HL-60/S4 treated with phorbol 12-myristate 13-acetate at 8.2 ng/mL for 4 days and 3 days (cell line): ENCODE data around the gene TLR10.
"Not testable (repeated sequence)": the region's sequence is repeated elsewhere in the genome, so short reads cannot be mapped to it uniquely, and the experiment has no call there.

Source experiments
- in situ Hi-C: fragments of 300-500 bp; cut with MboI; formaldehyde crosslinking; loops from 2 replicates; pipeline ENCODE4 v1.15.0; 2022; ENCODE audit warnings: low sequenced_read_pairs

Gene TLR10

GRCh38 chr4:38768968-38769394 lies 13.8 kb downstream of the TLR10 start:
- in situ Hi-C loops: no loop called here

GRCh38 chr4:38766940-38767339 lies 15.8 kb downstream of the TLR10 start:
- in situ Hi-C loops: not testable (repeated sequence)

DNA sequence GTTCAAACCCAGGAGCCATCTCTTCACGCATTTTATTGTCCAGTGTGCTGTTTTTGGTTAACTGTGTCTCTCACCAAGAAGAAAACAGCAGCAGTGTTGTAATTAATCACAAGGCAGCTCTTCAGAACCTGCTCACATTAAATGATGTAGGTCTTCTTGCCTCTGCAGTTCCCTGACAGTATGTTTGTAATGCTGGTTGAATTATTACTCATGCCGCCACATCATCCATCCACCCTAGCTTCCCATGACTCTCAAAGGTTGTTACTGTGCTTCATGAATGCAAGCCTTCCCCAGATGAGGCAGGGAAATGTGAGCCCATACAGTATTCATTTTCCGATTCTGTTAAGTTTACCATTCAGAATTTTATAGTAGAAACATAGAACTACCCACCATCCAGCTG lies 17.4 kb downstream of the TLR10 start:
- in situ Hi-C loops: no loop called here

GRCh38 chr4:38764277-38764676 lies 18.5 kb downstream of the TLR10 start:
- in situ Hi-C loops: no loop called here

DNA sequence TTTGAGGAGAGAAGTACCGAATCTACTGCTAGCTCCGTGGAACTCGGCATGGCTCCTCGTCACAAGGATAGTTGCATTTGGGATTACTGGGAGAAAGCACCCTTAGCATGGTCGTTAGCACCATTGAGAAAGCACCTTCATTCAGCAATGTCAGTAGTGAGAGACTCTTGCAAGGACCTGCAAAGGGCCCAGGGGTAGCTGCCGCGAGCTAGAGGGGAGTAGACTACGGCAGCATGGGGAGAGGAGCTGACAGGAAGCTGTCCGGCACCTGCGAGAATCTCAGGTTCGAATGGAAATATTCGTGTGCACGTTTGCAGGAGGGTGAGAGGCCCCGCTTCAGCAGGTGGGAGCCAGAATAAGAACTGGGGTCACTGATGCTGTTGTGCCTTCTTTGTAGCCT lies 20.2 kb downstream of the TLR10 start:
- in situ Hi-C loops: no loop called here

DNA sequence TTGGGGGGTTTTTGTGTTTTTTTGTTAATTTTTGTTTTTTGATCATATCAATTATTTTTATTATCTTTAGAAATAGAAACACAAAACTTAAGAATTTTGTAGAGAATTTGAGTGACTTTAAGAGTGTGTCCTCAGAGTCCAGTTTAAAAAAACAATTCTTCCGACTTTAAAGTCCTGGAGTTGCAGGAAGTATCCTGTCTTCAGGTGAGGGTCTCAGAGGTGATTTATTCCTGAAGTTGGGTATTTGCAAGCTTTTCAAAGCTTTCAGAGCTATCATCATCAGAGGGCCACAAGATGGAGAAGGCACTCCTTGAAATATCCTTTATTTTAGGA lies 23.0 kb downstream of the TLR10 start:
- in situ Hi-C loops: loop anchor here (5.0 kb wide), 1 partner anchor 103 kb away; no protein-coding TSS in a partner anchor

DNA sequence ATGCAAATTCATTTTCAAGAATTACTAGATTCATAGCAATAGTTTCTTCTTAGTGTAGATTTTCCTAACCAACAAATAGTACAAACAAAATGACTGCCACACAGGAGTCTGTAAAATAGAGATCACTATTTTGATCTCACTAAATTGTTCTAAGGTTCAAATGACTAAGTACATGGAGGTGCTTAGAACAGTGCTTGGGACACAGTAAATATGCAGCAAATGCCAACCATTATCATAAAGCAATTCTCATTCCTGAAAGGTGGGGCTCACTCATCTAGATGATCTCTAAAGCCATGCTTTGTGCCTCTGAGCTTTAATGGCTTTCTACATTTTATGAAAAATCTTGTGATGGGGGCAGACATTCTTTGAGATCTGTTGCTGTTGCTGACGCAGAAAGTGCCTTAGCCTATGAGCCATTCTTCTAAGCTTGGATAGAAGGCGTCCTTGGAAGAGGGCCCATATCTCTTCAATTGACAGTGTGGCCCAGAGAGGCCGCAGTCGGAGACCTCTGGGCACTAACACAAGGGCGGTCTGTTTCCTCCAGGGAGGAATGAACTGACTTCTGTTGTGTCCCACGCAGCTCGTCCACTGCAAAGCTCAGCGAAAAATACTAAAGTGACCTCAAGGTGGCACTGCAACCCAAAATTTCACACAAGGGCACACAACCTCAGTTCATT lies 23.5 kb downstream of the TLR10 start:
- in situ Hi-C loops: loop anchor here (5.0 kb wide), 1 partner anchor 103 kb away; no protein-coding TSS in a partner anchor

DNA sequence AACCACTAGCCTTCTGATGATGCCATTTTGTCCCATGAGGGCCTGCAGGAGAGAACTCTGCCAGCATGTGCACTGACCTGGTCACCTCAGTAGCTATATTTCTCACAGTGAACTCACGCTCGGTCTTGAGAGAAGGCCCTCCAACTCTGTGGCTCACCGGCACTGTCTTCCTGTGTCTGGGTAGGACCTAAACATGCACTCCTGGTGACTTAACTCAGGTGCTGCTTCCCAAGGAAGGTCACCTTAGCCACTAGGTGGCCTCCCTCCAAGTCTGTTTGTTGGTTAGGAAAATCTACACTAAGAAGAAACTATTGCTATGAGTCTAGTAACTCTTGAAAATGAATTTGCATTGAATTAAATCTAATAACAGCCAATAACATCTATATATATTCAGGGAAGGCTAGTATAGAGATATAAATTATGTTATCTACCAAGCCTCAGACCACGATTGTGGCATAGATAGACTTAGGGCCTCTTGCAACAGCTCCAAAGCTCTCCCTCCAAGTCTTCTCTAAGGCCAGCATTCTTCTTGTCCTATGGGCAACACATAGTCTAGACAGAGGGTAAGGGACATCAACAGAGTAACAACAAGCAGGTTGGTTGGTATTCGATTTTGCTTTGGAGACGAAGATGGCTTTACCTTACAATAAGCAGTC lies 24.7 kb downstream of the TLR10 start:
- in situ Hi-C loops: loop anchor here (5.0 kb wide), 1 partner anchor 104 kb away; no protein-coding TSS in a partner anchor

GRCh38 chr4:38752941-38753806 lies 29.6 kb downstream of the TLR10 start:
- in situ Hi-C loops: no loop called here

- in situ Hi-C loops: no loop called here
These were observed 30.3 kb downstream of the TLR10 start for GRCh38 chr4:38752372-38752940.

DNA sequence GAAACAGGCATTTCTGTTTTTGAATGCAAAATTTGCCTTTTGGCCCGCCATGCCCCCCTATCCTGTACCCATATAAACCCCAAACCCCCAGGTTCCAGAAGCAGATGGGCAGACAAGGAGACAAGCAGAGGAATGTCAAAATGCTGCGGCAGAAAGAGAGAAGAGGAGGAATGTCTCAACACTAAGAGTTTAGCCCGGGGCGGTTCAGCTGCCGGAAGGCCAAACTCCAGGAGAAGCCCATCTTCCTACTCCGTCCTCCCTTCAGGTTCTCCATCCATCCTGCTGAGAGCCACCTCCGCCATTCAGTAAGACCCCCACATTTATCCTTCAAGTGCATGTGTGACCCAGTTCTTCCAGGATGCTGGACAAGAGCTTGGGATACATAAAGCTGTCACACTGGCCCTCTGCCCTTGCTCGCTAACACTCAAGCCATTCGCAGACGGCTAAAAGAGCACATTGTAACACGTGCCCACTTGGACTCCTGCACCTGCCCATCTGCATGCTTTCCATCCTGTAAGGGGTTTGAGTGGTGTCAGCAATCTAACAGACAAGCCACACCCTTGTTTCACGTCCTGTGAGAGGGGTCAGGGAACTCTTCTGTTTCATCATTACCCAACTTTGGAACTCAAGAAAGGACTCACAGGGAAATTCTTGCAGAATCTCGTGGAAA lies 31.3 kb downstream of the TLR10 start:
- in situ Hi-C loops: no loop called here

DNA sequence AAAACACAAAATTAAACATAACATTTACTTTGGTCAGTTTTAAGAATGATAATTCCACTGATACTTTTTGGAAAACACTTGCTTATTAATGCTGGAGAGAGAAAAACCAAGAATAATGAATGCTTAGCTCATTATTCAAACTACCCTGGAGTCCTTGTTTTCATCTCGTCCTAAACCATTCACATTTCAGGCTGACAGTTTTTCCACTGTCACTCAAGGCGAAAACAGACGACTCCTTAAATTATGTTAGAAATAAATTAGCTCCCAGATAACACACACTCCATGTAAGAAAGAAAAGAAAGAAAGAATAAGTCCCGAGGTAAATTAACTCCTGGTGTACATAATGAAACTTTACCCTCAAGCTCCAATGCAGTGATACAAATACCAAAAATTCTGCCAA lies 33.5 kb downstream of the TLR10 start:
- in situ Hi-C loops: loop anchor here (25.0 kb wide), 1 partner anchor 687 kb away; no protein-coding TSS in a partner anchor

- in situ Hi-C loops: loop anchor here (25.0 kb wide), 1 partner anchor 685 kb away; no protein-coding TSS in a partner anchor
These were observed 35.2 kb downstream of the TLR10 start for GRCh38 chr4:38747629-38748028.

- in situ Hi-C loops: loop anchor here (25.0 kb wide), 1 partner anchor 684 kb away; no protein-coding TSS in a partner anchor
These were observed 36.9 kb downstream of the TLR10 start for GRCh38 chr4:38745881-38746280.

GRCh38 chr4:38743866-38744265 lies 38.9 kb downstream of the TLR10 start:
- in situ Hi-C loops: loop anchor here (25.0 kb wide), 1 partner anchor 682 kb away; no protein-coding TSS in a partner anchor

- in situ Hi-C loops: loop anchor here (25.0 kb wide), 1 partner anchor 678 kb away; no protein-coding TSS in a partner anchor
These were observed 42.5 kb downstream of the TLR10 start for GRCh38 chr4:38740303-38740702.

DNA sequence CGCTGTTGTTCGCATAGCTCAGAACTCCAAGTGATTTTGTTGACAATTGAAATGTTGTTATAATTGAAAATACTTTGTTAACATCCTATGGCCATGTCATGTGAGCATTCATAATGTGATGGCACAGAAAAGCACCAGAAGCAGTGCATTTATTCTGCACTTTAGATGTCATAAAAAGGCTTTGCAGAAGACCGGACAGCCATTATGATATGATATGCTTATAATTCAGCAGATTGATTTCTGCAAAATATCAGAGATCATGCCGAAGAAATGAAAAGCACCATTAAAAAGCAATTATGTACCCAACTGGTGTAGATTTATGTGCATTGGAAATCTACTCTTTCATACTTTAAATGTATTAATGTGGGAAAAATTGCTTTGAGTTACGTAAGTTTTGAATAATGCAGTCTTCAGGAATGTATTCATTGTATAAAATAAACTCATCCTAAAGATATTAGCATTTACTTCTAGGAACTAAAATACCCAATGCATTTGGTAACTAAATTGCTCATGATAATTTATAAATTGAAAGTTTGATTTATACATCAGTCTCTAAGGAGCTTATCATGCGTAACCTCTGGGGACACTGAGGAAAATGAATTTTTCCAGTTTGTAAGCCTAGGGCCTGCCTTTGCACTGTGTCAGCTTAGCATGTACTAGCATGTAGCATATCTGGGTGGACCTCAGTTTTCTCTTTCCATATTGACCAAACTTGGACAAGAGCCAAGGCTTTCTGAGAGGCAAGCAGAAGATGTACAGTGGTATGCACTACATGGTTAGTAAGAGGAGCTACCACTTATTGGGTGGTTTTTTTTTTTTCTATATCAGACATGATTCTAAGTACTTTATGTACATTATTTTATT lies 43.6 kb downstream of the TLR10 start:
- in situ Hi-C loops: loop anchor here (25.0 kb wide), 1 partner anchor 677 kb away; no protein-coding TSS in a partner anchor

DNA sequence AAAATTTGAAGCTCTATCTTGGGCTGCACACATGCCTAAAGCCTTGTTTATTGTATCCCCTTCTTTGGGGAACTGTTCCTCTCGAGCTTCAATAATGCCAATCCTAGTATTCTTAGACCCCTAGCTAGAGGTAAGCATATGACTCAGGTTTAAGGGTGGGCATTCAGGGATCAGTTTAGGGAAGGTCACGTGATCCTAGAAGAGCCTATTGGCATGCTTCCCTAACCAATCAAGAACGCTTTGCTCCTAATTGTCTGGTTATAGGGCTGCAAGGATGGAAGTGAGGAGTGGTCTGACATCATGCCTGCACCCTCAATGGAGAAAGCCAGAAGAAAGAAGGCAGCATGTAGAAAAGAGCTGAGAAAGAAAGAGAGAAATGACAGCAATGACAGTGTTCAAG lies 46.9 kb downstream of the TLR10 start:
- in situ Hi-C loops: loop anchor here (25.0 kb wide), 1 partner anchor 674 kb away; no protein-coding TSS in a partner anchor

- in situ Hi-C loops: loop anchor here (25.0 kb wide), 1 partner anchor 673 kb away; no protein-coding TSS in a partner anchor
These were observed 47.9 kb downstream of the TLR10 start for GRCh38 chr4:38734911-38735310.
